ENCODE measurements around the gene LDB3.

The LDB3 gene

GRCh38 chr10:86775056-86775869, 107.0 kb downstream of the LDB3 start:
- no peaks in the 10 kb centered on the region for H3F3A ChIP-seq (ENCODE audit: control insufficient read depth, insufficient read depth)
- TF ChIP-seq, protein P1, sequence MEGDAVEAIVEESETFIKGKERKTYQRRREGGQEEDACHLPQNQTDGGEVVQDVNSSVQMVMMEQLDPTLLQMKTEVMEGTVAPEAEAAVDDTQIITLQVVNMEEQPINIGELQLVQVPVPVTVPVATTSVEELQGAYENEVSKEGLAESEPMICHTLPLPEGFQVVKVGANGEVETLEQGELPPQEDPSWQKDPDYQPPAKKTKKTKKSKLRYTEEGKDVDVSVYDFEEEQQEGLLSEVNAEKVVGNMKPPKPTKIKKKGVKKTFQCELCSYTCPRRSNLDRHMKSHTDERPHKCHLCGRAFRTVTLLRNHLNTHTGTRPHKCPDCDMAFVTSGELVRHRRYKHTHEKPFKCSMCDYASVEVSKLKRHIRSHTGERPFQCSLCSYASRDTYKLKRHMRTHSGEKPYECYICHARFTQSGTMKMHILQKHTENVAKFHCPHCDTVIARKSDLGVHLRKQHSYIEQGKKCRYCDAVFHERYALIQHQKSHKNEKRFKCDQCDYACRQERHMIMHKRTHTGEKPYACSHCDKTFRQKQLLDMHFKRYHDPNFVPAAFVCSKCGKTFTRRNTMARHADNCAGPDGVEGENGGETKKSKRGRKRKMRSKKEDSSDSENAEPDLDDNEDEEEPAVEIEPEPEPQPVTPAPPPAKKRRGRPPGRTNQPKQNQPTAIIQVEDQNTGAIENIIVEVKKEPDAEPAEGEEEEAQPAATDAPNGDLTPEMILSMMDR (IDR thresholded peaks at IDR 0.05; ENCODE audit: low read depth, low read length, poor library complexity, severe bottlenecking), result no peak
- TF ChIP-seq EZH2phosphoT487 (IDR thresholded peaks at IDR 0.05; ENCODE audit: borderline replicate concordance, low read length), result no peak
- H3K4me1 ChIP-seq (ENCODE audit: control insufficient read depth, low read length), result no peaks in the 10 kb centered on the region
- H3K36me3 ChIP-seq (ENCODE audit: control insufficient read depth, low read length), result no peaks in the 10 kb centered on the region
- no peaks in the 10 kb centered on the region for H3K9me3 ChIP-seq (ENCODE audit: control insufficient read depth, insufficient read depth, low read length)
- no peaks in the 10 kb centered on the region for H3K27me3 ChIP-seq (ENCODE audit: control insufficient read depth, low read length)
- no peaks in the 10 kb centered on the region for H3K79me2 ChIP-seq (ENCODE audit: control insufficient read depth, low read length)
- H3K4me2 ChIP-seq (ENCODE audit: low read length), result no peak overlapping the region
- 0 out of 2 replicates have a peak, but pooled peaks cover 3% of the 10 kb centered on the region for H4K20me1 ChIP-seq (ENCODE audit: control insufficient read depth, insufficient read depth, low read depth, low read length)
- H3K9me2 ChIP-seq (replicated peaks; ENCODE audit: control insufficient read depth, low read length), result no peaks in the 10 kb centered on the region
- H3K27ac ChIP-seq (ENCODE audit: low read depth, low read length), result no peak overlapping the region
- H3K4me3 ChIP-seq (ENCODE audit: low read length), result no peak overlapping the region

DNA sequence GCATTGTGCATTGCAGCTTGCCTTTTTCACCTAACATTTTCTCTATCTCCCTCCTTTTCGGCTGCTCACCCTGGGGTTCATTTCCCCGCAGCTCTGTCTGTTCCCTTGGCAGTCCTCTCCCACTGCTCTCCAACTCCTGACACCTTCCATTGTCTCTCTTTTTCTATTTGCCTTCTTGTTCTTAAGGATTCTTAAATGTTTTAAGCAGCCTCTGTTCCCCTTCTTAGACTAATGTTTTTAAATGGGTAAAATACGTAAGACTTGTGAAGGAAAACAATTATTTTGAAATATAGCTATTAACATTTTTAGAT, 107.5 kb downstream of the LDB3 start:
- Histone ChIP-seq H3F3A (ENCODE audit: control insufficient read depth, insufficient read depth) (no peaks in the 10 kb centered on the region), H3K36me3 (ENCODE audit: control insufficient read depth, low read length) (no peaks in the 10 kb centered on the region), H3K27ac (ENCODE audit: low read depth, low read length) (no peak overlapping the region), H3K4me3 (ENCODE audit: low read length) (no peak overlapping the region), H3K79me2 (ENCODE audit: control insufficient read depth, low read length) (no peaks in the 10 kb centered on the region), H3K9me3 (ENCODE audit: control insufficient read depth, insufficient read depth, low read length) (no peaks in the 10 kb centered on the region), H3K27me3 (ENCODE audit: control insufficient read depth, low read length) (no peaks in the 10 kb centered on the region), H3K4me2 (ENCODE audit: low read length) (no peak overlapping the region), H4K20me1 (ENCODE audit: control insufficient read depth, insufficient read depth, low read depth, low read length) (0 out of 2 replicates have a peak, but pooled peaks cover 3% of the 10 kb centered on the region), H3K4me1 (ENCODE audit: control insufficient read depth, low read length) (no peaks in the 10 kb centered on the region), H3K9me2 (replicated peaks; ENCODE audit: control insufficient read depth, low read length) (no peaks in the 10 kb centered on the region)
- TF ChIP-seq, protein P1 (IDR thresholded peaks at IDR 0.05; ENCODE audit: low read depth, low read length, poor library complexity, severe bottlenecking), result no peak
- no peak for TF ChIP-seq EZH2phosphoT487 (IDR thresholded peaks at IDR 0.05; ENCODE audit: borderline replicate concordance, low read length)

DNA sequence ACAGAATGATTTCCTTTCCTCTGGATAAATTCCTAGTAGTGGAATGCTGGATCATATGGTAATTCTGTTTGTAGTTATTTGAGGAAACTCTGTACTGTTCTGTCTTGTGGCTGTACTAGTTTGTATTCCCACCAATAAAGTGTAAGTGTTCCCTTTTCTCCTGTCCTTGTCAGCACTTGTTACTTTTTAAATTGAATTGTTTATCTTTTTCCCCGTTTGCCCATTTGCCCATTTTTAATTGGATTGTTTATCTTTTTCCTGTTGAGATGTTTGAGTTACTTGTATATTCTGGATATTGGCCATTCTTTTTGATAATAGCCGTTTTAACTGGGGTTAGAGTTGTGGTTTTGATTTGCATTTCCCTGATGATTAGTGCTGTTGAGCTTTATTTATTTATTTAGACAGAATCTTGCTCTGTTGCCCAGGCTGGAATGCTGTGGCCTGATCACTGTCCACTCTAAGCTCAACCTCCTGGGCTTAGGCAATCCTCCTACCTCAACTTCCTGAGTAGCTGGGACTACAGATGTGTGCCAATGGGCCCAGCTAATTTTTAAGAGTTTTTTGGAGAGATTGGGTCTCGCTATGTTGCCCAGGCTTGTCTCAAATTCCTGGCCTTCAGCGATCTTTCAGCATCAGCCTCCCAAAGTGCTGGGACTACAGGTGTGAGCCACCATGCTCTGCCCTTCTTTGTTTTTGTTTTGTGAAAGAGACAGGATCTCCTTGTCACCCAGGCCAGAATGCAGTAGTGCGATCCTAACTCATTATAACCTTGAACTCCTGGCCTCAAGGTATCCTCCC, 111.1 kb downstream of the LDB3 start:
- Histone ChIP-seq H3K36me3 (ENCODE audit: control insufficient read depth, low read length) (no peaks in the 10 kb centered on the region), H3K4me1 (ENCODE audit: control insufficient read depth, low read length) (no peaks in the 10 kb centered on the region), H4K20me1 (ENCODE audit: control insufficient read depth, insufficient read depth, low read depth, low read length) (no peaks in the 10 kb centered on the region), H3K4me3 (ENCODE audit: low read length) (no peak overlapping the region), H3K4me2 (ENCODE audit: low read length) (no peak overlapping the region), H3F3A (ENCODE audit: control insufficient read depth, insufficient read depth) (no peaks in the 10 kb centered on the region), H3K27ac (ENCODE audit: low read depth, low read length) (no peak overlapping the region), H3K79me2 (ENCODE audit: control insufficient read depth, low read length) (no peaks in the 10 kb centered on the region), H3K27me3 (ENCODE audit: control insufficient read depth, low read length) (no peaks in the 10 kb centered on the region), H3K9me2 (replicated peaks; ENCODE audit: control insufficient read depth, low read length) (no peaks in the 10 kb centered on the region), H3K9me3 (ENCODE audit: control insufficient read depth, insufficient read depth, low read length) (no peaks in the 10 kb centered on the region)
- TF ChIP-seq, protein P1 (IDR thresholded peaks at IDR 0.05; ENCODE audit: low read depth, low read length, poor library complexity, severe bottlenecking), result no peak
- no peak for TF ChIP-seq EZH2phosphoT487 (IDR thresholded peaks at IDR 0.05; ENCODE audit: borderline replicate concordance, low read length)

Measured in DOHH2 (cell line).